Gastrocnemius medialis (tissue), 4 donors: ENCODE data around the gene ZDHHC15.
"Not testable (repeated sequence)": the region's sequence is repeated elsewhere in the genome, so short reads cannot be mapped to it uniquely, and the experiment has no call there.

ENCODE experiments used
- POLR2A ChIP-seq, 2 donors: fragments of 450-650 bp; IDR thresholded peaks; one replicate each; pipeline ENCODE4 v1.6.1; 2017; ENCODE audit warnings: antibody characterized with exemption in 2 of 2, mild to moderate bottlenecking in 2 of 2, moderate library complexity in 2 of 2
- TF ChIP-seq, protein P1 (sequence below), 5 experiments: fragments of 450-650 bp in 3 of 5; fragments of 200-600 bp in 2 of 5; sonication (generic) in 2 of 5; IDR thresholded peaks in 4 of 5; conservative IDR thresholded peaks in 1 of 5; 1 replicate in 4 of 5; 2 replicates in 1 of 5; pipeline ENCODE4 v1.5.1; 2016 to 2019; ENCODE audit warnings: antibody characterized with exemption in 5 of 5, mild to moderate bottlenecking in 3 of 5, moderate library complexity in 3 of 5

DNA sequence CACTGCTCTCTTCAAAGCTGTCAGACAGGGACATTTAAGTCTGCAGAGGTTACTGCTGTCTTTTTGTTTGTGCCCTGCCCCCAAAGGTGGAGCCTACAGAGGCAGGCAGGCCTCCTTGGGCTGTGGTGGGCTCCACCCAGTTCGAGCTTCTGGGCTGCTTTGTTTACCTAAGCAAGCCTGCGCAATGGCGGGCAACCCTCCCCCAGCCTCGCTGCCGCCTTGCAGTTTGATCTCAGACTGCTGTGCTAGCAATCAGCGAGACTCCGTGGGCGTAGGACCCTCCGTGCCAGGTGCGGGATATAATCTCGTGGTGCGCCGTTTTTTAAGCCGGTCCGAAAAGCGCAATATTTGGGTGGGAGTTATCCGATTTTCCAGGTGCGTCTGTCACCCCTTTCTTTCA lies 37.7 kb upstream of the ZDHHC15 start:
- TF ChIP-seq, protein P1, sequence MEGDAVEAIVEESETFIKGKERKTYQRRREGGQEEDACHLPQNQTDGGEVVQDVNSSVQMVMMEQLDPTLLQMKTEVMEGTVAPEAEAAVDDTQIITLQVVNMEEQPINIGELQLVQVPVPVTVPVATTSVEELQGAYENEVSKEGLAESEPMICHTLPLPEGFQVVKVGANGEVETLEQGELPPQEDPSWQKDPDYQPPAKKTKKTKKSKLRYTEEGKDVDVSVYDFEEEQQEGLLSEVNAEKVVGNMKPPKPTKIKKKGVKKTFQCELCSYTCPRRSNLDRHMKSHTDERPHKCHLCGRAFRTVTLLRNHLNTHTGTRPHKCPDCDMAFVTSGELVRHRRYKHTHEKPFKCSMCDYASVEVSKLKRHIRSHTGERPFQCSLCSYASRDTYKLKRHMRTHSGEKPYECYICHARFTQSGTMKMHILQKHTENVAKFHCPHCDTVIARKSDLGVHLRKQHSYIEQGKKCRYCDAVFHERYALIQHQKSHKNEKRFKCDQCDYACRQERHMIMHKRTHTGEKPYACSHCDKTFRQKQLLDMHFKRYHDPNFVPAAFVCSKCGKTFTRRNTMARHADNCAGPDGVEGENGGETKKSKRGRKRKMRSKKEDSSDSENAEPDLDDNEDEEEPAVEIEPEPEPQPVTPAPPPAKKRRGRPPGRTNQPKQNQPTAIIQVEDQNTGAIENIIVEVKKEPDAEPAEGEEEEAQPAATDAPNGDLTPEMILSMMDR (IDR thresholded peaks at IDR 0.05 in 4 of 5, conservative IDR thresholded peaks at IDR 0.05 in 1 of 5) = not testable (repeated sequence)
- not testable (repeated sequence) for TF ChIP-seq POLR2A (IDR thresholded peaks at IDR 0.05)
